IMR-90 (cell line): Measurements from ENCODE around the gene ZNF691. TPM values are rescaled to one million over a fixed set of nuclear protein-coding genes. Genes with fewer than 3 reads are reported as not detected.
A peak's percentile ranks its signal among the peaks of the same experiment; 100 is the strongest.
"Not testable (repeated sequence)": the region's sequence is repeated elsewhere in the genome, so short reads cannot be mapped to it uniquely, and the experiment has no call there.

Source experiments
- ATAC-seq: fragments of 200-7000 bp; cut with Tn5 transposase; 2 replicates; pipeline ENCODE4 v1.9.1; 2020; ENCODE audit warnings: low read depth, mild to moderate bottlenecking, moderate library complexity
- BruUV-seq: library from RNA; stranded (reverse); fragments of 400-500 nt; replicated peaks from 2 replicates; lab custom pipeline; 2021; lab: Mats Ljungman, UMichigan
- CTCF ChIA-PET: fragments of 300-600 bp; formaldehyde crosslinking; extraction: SDS; loops from one replicate; lab custom pipeline; 2021; ENCODE audit warnings: antibody characterized with exemption; lab: Yijun Ruan, JAX
- POLR2A ChIA-PET: fragments of 300-600 bp; sonication (Branson Sonifier 250); formaldehyde crosslinking; loops from one replicate; lab custom pipeline; 2022; ENCODE audit warnings: antibody characterized with exemption; ENCODE audit not compliant: unreplicated experiment; lab: Charles Lee
- DNase-seq: peaks from one replicate; pipeline ENCODE4 v3.0.0; 2013
- H2AFZ ChIP-seq: replicated peaks from 2 replicates; pipeline ENCODE3; 2013; ENCODE audit warnings: low read length, mild to moderate bottlenecking; ENCODE audit not compliant: poor library complexity
- H2AK5ac ChIP-seq: 2 replicates; pipeline ENCODE4 v1.6.1; 2013; ENCODE audit warnings: low read depth, low read length, inconsistent platforms
- H2AK9ac ChIP-seq: replicated peaks from 2 replicates; pipeline ENCODE3; 2013; ENCODE audit warnings: mild to moderate bottlenecking, low read depth, low read length, moderate library complexity; ENCODE audit not compliant: poor library complexity
- H2BK120ac ChIP-seq: 2 replicates; pipeline ENCODE4 v1.6.1; 2013; ENCODE audit warnings: low read depth, low read length, inconsistent platforms
- H2BK15ac ChIP-seq: 3 replicates; pipeline ENCODE4 v1.6.1; 2013; ENCODE audit warnings: low read depth, low read length, inconsistent platforms
- H2BK20ac ChIP-seq: 2 replicates; pipeline ENCODE4 v1.6.1; 2013; ENCODE audit warnings: low read depth, mild to moderate bottlenecking, inconsistent platforms, low read length, moderate library complexity
- H2BK5ac ChIP-seq: 2 replicates; pipeline ENCODE4 v1.6.1; 2013; ENCODE audit warnings: mild to moderate bottlenecking, low read depth, low read length, inconsistent platforms; ENCODE audit not compliant: poor library complexity, severe bottlenecking
- H3K14ac ChIP-seq: replicated peaks from 2 replicates; pipeline ENCODE4 v1.6.1; 2013; ENCODE audit warnings: low read depth, low read length, inconsistent platforms
- H3K18ac ChIP-seq: 2 replicates; pipeline ENCODE4 v1.6.1; 2013; ENCODE audit warnings: low read depth, low read length, control low read depth
- H3K23ac ChIP-seq: 2 replicates; pipeline ENCODE4 v1.6.1; 2013; ENCODE audit warnings: low read depth, low read length, inconsistent platforms
- H3K27ac ChIP-seq: 2 replicates; pipeline ENCODE4 v1.5.1; 2013; ENCODE audit warnings: mild to moderate bottlenecking, control low read depth, low read length; ENCODE audit not compliant: insufficient read depth
- H3K27me3 ChIP-seq: 2 replicates; pipeline ENCODE4 v1.6.1; 2013; ENCODE audit warnings: low read length; ENCODE audit not compliant: control insufficient read depth, insufficient read depth
- H3K36me3 ChIP-seq: 2 replicates; pipeline ENCODE4 v1.6.1; 2013; ENCODE audit warnings: low read length, mixed read lengths; ENCODE audit not compliant: control insufficient read depth, insufficient read depth
- H3K4ac ChIP-seq: 2 replicates; pipeline ENCODE4 v1.6.1; 2013; ENCODE audit warnings: low read depth, low read length, inconsistent platforms
- H3K4me1 ChIP-seq: 2 replicates; pipeline ENCODE4 v1.6.1; 2013; ENCODE audit warnings: low read length, mixed read lengths; ENCODE audit not compliant: control insufficient read depth, insufficient read depth
- H3K4me2 ChIP-seq: 2 replicates; pipeline ENCODE4 v1.6.1; 2013; ENCODE audit warnings: low read depth, mild to moderate bottlenecking, control low read depth, low read length, moderate library complexity
- H3K4me3 ChIP-seq: 2 replicates; pipeline ENCODE4 v1.5.1; 2013; ENCODE audit warnings: low read depth, mild to moderate bottlenecking, control low read depth, low read length, moderate library complexity; ENCODE audit not compliant: insufficient read depth
- H3K56ac ChIP-seq: 2 replicates; pipeline ENCODE4 v1.6.1; 2013; ENCODE audit warnings: low read length, inconsistent platforms; ENCODE audit not compliant: insufficient read depth; ENCODE audit errors: extremely low read depth
- H3K79me1 ChIP-seq, 2 experiments: 2 replicates each; pipeline ENCODE4 v1.6.1; 2013; ENCODE audit warnings: low read length in 2 of 2, inconsistent platforms in 1 of 2, low read depth in 1 of 2
- H3K9ac ChIP-seq: 2 replicates; pipeline ENCODE4 v1.6.1; 2013; ENCODE audit warnings: low read depth, low read length, control low read depth
- H3K9me1 ChIP-seq: 2 replicates; pipeline ENCODE4 v1.6.1; 2013; ENCODE audit warnings: low read length, inconsistent platforms; ENCODE audit not compliant: insufficient read depth
- H3K9me3 ChIP-seq: 2 replicates; pipeline ENCODE4 v1.6.1; 2013; ENCODE audit warnings: low read length; ENCODE audit not compliant: control insufficient read depth, insufficient read depth
- H4K20me1 ChIP-seq: 2 replicates; pipeline ENCODE4 v1.6.1; 2013; ENCODE audit warnings: low read length, inconsistent platforms; ENCODE audit not compliant: insufficient read depth
- H4K5ac ChIP-seq: 2 replicates; pipeline ENCODE4 v1.6.1; 2013; ENCODE audit warnings: mild to moderate bottlenecking, low read depth, low read length, control low read depth
- H4K8ac ChIP-seq, 2 experiments: 2 replicates each; pipeline ENCODE4 v1.6.1; 2013; ENCODE audit warnings: low read depth in 2 of 2, low read length in 2 of 2, control low read depth in 1 of 2, inconsistent platforms in 1 of 2
- H4K91ac ChIP-seq: 2 replicates; pipeline ENCODE4 v1.6.1; 2013; ENCODE audit warnings: low read depth, low read length, inconsistent platforms; ENCODE audit not compliant: insufficient read depth
- WGBS, 2 experiments: methylation state at CpG; one replicate each; pipeline versions ENCODE4 v1.1.5 to v1.1.7; 2013; ENCODE audit warnings: missing lambda C conversion rate in 2 of 2; ENCODE audit not compliant: insufficient read length in 1 of 2; ENCODE audit errors: extremely low coverage in 2 of 2; 5-methylcytosine and 5-hydroxymethylcytosine counted together
- dilution Hi-C: fragments of 300-500 bp; cut with HindIII; formaldehyde crosslinking; loops from one replicate; pipeline ENCODE4 v1.14.3; 2018; ENCODE audit warnings: low sequenced_read_pairs; ENCODE audit not compliant: unreplicated experiment
- in situ Hi-C: fragments of 300-500 bp; cut with MboI; formaldehyde crosslinking; loops from 3 replicates; pipeline ENCODE4 v1.14.3; 2019; ENCODE audit warnings: low sequenced_read_pairs, inconsistent platforms, mixed read lengths
- intact Hi-C: fragments of 100-400 bp; cut with micrococcal nuclease; formaldehyde crosslinking; loops from 2 replicates; pipeline ENCODE4 v1.10.0; 2022
- polyA plus RNA-seq, 3 experiments: library from polyadenylated mRNA; depleted of rRNA; stranded (reverse); fragments of >200 nt; gene quantifications; 2 replicates each; pipeline ENCODE4 v1.2.3, GENCODE V29; 2012; ENCODE audit warnings: low replicate concordance in 1 of 3
- total RNA-seq: library from RNA; depleted of rRNA; stranded (reverse); fragments of >200 nt; gene quantifications from 2 replicates; pipeline ENCODE4 v1.2.3, GENCODE V29; 2012
- TF ChIP-seq, protein P1 (sequence below): fragments of 150-350 bp; IDR thresholded peaks from 2 replicates; pipeline ENCODE4 v1.6.1; 2016; ENCODE audit warnings: low read depth, mild to moderate bottlenecking, low read length, moderate library complexity, borderline replicate concordance
- TF ChIP-seq, protein P2 (sequence below): fragments of 150-350 bp; IDR thresholded peaks from 2 replicates; pipeline ENCODE4 v1.6.1; 2017; ENCODE audit warnings: mild to moderate bottlenecking, antibody characterized with exemption, low read length, low read depth

The ZNF691 gene
- total and polyA plus RNA-seq, 2 of the 4 experiments (the other 2 are of a cell fraction) = 6.8 to 13.6 TPM

DNA sequence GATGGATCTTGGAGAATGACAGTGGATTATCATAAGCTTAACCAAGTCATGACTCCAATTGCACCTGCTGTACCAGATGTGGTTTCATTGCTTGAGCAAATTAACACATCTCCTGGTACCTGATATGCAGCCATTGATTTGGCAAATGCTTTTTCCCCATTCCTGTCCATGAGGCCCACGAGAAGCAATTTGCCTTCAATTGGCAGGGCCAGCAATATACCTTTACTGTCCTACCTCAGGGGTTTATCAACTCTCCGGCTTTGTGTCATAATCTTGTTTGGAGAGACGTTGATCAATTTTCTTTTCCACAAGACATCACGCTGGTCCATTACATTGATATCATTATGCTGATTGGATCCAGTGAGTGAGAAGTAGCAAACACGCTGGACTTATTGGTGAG lies 20.1 kb downstream of the ZNF691 start:
- Histone ChIP-seq H4K5ac (no peak overlapping the region), H3K23ac (no peak overlapping the region), H2AK5ac (no peak overlapping the region), H3K4me1 (no peaks in the 10 kb centered on the region), H3K4me2 (no peak overlapping the region), H2BK120ac (no peak overlapping the region), H2AK9ac (no peak overlapping the region), H2BK20ac (no peak overlapping the region), H3K14ac (no peak overlapping the region), H3K4me3 (no peak overlapping the region), H2AFZ (no peak overlapping the region), H3K36me3 (no peaks in the 10 kb centered on the region), H2BK15ac (no peak overlapping the region), H3K27ac (no peak overlapping the region), H3K79me1 (no peaks in the 10 kb centered on the region), H3K4ac (no peak overlapping the region), H4K8ac (no peak overlapping the region), H3K9ac (no peak overlapping the region), H3K18ac (no peak overlapping the region), H4K20me1 (no peaks in the 10 kb centered on the region), H4K91ac (no peak overlapping the region), H3K56ac (no peak overlapping the region), H3K27me3 (peaks cover 4% of the 10 kb centered on the region), H3K9me1 (no peaks in the 10 kb centered on the region), H3K9me3 (no peaks in the 10 kb centered on the region), H2BK5ac (no peak overlapping the region)
- TF ChIP-seq, protein P1, sequence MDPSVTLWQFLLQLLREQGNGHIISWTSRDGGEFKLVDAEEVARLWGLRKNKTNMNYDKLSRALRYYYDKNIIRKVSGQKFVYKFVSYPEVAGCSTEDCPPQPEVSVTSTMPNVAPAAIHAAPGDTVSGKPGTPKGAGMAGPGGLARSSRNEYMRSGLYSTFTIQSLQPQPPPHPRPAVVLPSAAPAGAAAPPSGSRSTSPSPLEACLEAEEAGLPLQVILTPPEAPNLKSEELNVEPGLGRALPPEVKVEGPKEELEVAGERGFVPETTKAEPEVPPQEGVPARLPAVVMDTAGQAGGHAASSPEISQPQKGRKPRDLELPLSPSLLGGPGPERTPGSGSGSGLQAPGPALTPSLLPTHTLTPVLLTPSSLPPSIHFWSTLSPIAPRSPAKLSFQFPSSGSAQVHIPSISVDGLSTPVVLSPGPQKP = no peak
- TF ChIP-seq, protein P2, sequence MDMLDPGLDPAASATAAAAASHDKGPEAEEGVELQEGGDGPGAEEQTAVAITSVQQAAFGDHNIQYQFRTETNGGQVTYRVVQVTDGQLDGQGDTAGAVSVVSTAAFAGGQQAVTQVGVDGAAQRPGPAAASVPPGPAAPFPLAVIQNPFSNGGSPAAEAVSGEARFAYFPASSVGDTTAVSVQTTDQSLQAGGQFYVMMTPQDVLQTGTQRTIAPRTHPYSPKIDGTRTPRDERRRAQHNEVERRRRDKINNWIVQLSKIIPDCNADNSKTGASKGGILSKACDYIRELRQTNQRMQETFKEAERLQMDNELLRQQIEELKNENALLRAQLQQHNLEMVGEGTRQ = no peak
- DNase-seq (no peak), ATAC-seq (no peak)
- ChIA-PET POLR2A (no interaction called here), CTCF (no interaction called here)
- dilution Hi-C loops = no loop called here
- in situ Hi-C loops = no loop called here
- no TSS peak for BruUV-seq
- no CpG with 5 or more reads among the region's 5 CpGs for WGBS, 2 experiments
- intact Hi-C loops = no loop called here

DNA sequence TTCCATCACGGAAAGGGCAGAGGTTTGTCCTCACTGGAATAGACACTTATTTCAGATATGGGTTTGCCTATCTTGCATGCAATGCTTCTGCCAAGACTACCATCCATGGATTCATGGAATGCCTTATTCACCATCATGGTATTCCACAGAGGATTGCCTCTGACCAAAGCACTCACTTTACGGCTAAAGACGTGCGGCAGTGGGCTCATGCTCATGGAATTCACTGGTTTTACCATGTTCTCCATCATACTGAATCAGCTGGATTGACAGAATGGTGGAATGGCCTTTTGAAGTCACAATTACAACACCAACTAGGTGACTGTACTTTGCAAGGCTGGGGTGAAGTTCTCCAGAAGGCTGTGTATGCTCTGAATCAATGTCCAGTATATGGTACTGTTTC lies 22.1 kb downstream of the ZNF691 start:
- H2BK15ac ChIP-seq, H2AK9ac ChIP-seq, H4K20me1 ChIP-seq, H3K23ac ChIP-seq, H2BK20ac ChIP-seq, H3K27ac ChIP-seq, H3K9ac ChIP-seq, POLR2A ChIA-PET, H3K79me1 ChIP-seq, H3K36me3 ChIP-seq, H3K27me3 ChIP-seq, H3K56ac ChIP-seq, H3K4me1 ChIP-seq, H3K9me1 ChIP-seq, ATAC-seq, H2AK5ac ChIP-seq, H3K18ac ChIP-seq, dilution Hi-C loops, CTCF ChIA-PET, H3K9me3 ChIP-seq, H2BK120ac ChIP-seq, H3K4me2 ChIP-seq, BruUV-seq, H3K14ac ChIP-seq, H4K5ac ChIP-seq, H2BK5ac ChIP-seq, H2AFZ ChIP-seq, H3K4me3 ChIP-seq, H4K91ac ChIP-seq, H3K4ac ChIP-seq, intact Hi-C loops, in situ Hi-C loops, H4K8ac ChIP-seq: not testable (repeated sequence)
- 51% methylated on average over 3 of the region's 4 CpGs; no CpG with 5 or more reads in 1 of the 2 experiments for WGBS, 2 experiments
- DNase-seq = peak; percentile 68
